HG03196 (cell line): Measurements from ENCODE around the gene CA5B.
A peak's percentile ranks its signal among the peaks of the same experiment; 100 is the strongest.
"Not testable (repeated sequence)": the region's sequence is repeated elsewhere in the genome, so short reads cannot be mapped to it uniquely, and the experiment has no call there.

Source experiments
- ATAC-seq: cut with Tn5 transposase; IDR thresholded peaks from one replicate; pipeline ENCODE4 v1.9.1; 2021; ENCODE audit not compliant: unreplicated experiment

CA5B gene

GRCh38 chrX:15747626-15748173 is 9.6 kb downstream of the CA5B start:
- no peak for ATAC-seq

GRCh38 chrX:15748841-15749240 is 10.8 kb downstream of the CA5B start:
- ATAC-seq, result no peak

GRCh38 chrX:15749642-15750610 is 11.9 kb downstream of the CA5B start:
- ATAC-seq, result peak; percentile 84

- ATAC-seq, result no peak
Observed at GRCh38 chrX:15750611-15751154, 12.6 kb downstream of the CA5B start.

GRCh38 chrX:15751155-15751819 is 13.2 kb downstream of the CA5B start:
- no peak for ATAC-seq

- no peak for ATAC-seq
Observed at GRCh38 chrX:15755091-15755490, 17.0 kb downstream of the CA5B start.

- no peak for ATAC-seq
Observed at GRCh38 chrX:15758140-15758539, 20.1 kb downstream of the CA5B start.

- ATAC-seq, result not testable (repeated sequence)
Observed at GRCh38 chrX:15759886-15760285, 21.8 kb downstream of the CA5B start.

GRCh38 chrX:15761564-15762191 is 23.6 kb downstream of the CA5B start:
- ATAC-seq, result no peak

GRCh38 chrX:15769300-15769954 is 31.4 kb downstream of the CA5B start:
- no peak for ATAC-seq

- peak; percentile 79 for ATAC-seq
Observed at GRCh38 chrX:15781961-15782699, 44.1 kb downstream of the CA5B start.

- no peak for ATAC-seq
Observed at GRCh38 chrX:15785176-15785750, 47.2 kb downstream of the CA5B start.

GRCh38 chrX:15786915-15787314 is 48.8 kb downstream of the CA5B start:
- no peak for ATAC-seq

GRCh38 chrX:15789979-15790768 is 52.1 kb downstream of the CA5B start, which contains the start of gene ZRSR2:
Gene ZRSR2, plus strand, starts transcription at chrX:15790484. Its CDS starts 12 bp downstream, at chrX:15790496.
- peak; percentile 94 for ATAC-seq

- ATAC-seq, result peak; percentile 19
Observed at GRCh38 chrX:15790769-15791290, 52.8 kb downstream of the CA5B start.

GRCh38 chrX:15797707-15798106 is 59.6 kb downstream of the CA5B start:
- no peak for ATAC-seq

- ATAC-seq, result no peak
Observed at GRCh38 chrX:15804563-15804962, 66.5 kb downstream of the CA5B start.

GRCh38 chrX:15808254-15808653 is 70.2 kb downstream of the CA5B start:
- no peak for ATAC-seq
